ENCODE data around the gene PC.

PC gene

GRCh38 chr11:66953081-66953833 is 4.9 kb downstream of the PC start:
- no peak for DNase-seq (ENCODE audit: low read depth, low spot score)

- DNase-seq (ENCODE audit: low read depth, low spot score) = no peak
Measured at GRCh38 chr11:66951927-66952337, 6.3 kb downstream of the PC start.

GRCh38 chr11:66951135-66951534 is 7.0 kb downstream of the PC start:
- DNase-seq (ENCODE audit: low read depth, low spot score) = no peak

- DNase-seq (ENCODE audit: low read depth, low spot score) = no peak
Measured at GRCh38 chr11:66950112-66950535, 8.1 kb downstream of the PC start.

- no peak for DNase-seq (ENCODE audit: low read depth, low spot score)
Measured at GRCh38 chr11:66938582-66939135, 19.5 kb downstream of the PC start.

- DNase-seq (ENCODE audit: low read depth, low spot score) = no peak
Measured at GRCh38 chr11:66937193-66937733, 20.9 kb downstream of the PC start.

GRCh38 chr11:66936311-66936711 is 21.9 kb downstream of the PC start:
- no peak for DNase-seq (ENCODE audit: low read depth, low spot score)

- DNase-seq (ENCODE audit: low read depth, low spot score) = no peak
Measured at GRCh38 chr11:66934950-66935779, 23.0 kb downstream of the PC start.

- no peak for DNase-seq (ENCODE audit: low read depth, low spot score)
Measured at GRCh38 chr11:66933531-66933930, 24.7 kb downstream of the PC start.

GRCh38 chr11:66932543-66932942 is 25.6 kb downstream of the PC start:
- DNase-seq (ENCODE audit: low read depth, low spot score) = no peak

- DNase-seq (ENCODE audit: low read depth, low spot score) = no peak
Measured at GRCh38 chr11:66929753-66930152, 28.4 kb downstream of the PC start.

- no peak for DNase-seq (ENCODE audit: low read depth, low spot score)
Measured at GRCh38 chr11:66924272-66924671, 33.9 kb downstream of the PC start.

GRCh38 chr11:66922551-66922950 is 35.6 kb downstream of the PC start:
- DNase-seq (ENCODE audit: low read depth, low spot score) = no peak

GRCh38 chr11:66920978-66921784 is 37.0 kb downstream of the PC start:
- DNase-seq (ENCODE audit: low read depth, low spot score) = no peak

- no peak for DNase-seq (ENCODE audit: low read depth, low spot score)
Measured at GRCh38 chr11:66919923-66920322, 38.3 kb downstream of the PC start.

- no peak for DNase-seq (ENCODE audit: low read depth, low spot score)
Measured at GRCh38 chr11:66918741-66919140, 39.4 kb downstream of the PC start.

- no peak for DNase-seq (ENCODE audit: low read depth, low spot score)
Measured at GRCh38 chr11:66915866-66916265, 42.3 kb downstream of the PC start.

GRCh38 chr11:66915046-66915832 is 42.9 kb downstream of the PC start:
- DNase-seq (ENCODE audit: low read depth, low spot score) = no peak

- no peak for DNase-seq (ENCODE audit: low read depth, low spot score)
Measured at GRCh38 chr11:66914505-66914904, 43.7 kb downstream of the PC start.

- no peak for DNase-seq (ENCODE audit: low read depth, low spot score)
Measured at GRCh38 chr11:66912911-66913310, 45.3 kb downstream of the PC start.

- no peak for DNase-seq (ENCODE audit: low read depth, low spot score)
Measured at GRCh38 chr11:66912361-66912760, 45.8 kb downstream of the PC start.
